ENCODE measurements around the gene PLPP4.

The PLPP4 gene

DNA sequence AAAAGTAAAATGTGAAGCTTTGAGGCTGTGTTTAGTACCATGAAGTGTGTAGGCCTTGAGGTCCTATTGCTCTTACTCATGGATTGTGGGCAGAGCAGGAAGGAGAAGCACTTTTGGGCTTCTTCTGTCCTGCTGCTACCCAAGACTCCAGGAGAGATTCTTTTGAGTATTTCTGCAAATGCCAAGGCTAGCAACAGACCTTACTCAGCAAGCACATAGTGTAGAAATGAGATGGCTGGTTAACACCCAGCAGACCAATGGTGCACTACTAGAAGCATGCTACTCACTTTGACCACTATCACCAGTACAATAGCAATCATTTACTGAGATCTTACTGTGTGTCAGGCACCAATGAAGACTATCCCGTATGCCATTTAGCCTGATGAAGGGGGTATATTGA, 3.2 kb downstream of the PLPP4 start:
- no peak for TF ChIP-seq JUND (IDR thresholded peaks at IDR 0.05; ENCODE audit: low read depth)
- in situ Hi-C loops (cut with HindIII; ENCODE audit: low pct_unique_long_range_greater_than_20kb, low sequenced_read_pairs) = no loop called here
- DNase-seq (ENCODE audit: low read depth in 1 of 2, low spot score in 1 of 2) = no peak

DNA sequence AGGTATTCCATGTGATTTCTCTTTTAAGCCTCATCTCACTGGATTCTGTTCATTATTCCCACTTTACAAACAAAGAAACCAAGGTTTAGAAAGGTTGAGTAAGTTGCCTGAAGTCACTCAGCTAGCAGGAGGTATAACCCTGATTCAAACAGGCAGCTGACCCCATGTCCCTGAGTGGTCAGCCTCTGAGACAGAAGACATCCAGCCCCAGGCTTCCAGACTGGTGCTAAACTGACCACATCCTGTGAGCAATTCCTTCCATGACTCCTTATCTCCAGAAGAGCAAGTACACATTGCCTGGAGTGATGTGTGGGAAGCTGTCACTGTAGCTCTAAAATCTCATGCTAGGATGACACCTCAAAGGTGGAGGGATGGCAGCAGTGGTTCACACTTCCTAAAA, 3.7 kb downstream of the PLPP4 start:
- in situ Hi-C loops (cut with HindIII; ENCODE audit: low pct_unique_long_range_greater_than_20kb, low sequenced_read_pairs) = no loop called here
- DNase-seq (ENCODE audit: low read depth in 1 of 2, low spot score in 1 of 2) = no peak
- TF ChIP-seq JUND (IDR thresholded peaks at IDR 0.05; ENCODE audit: low read depth) = no peak

DNA sequence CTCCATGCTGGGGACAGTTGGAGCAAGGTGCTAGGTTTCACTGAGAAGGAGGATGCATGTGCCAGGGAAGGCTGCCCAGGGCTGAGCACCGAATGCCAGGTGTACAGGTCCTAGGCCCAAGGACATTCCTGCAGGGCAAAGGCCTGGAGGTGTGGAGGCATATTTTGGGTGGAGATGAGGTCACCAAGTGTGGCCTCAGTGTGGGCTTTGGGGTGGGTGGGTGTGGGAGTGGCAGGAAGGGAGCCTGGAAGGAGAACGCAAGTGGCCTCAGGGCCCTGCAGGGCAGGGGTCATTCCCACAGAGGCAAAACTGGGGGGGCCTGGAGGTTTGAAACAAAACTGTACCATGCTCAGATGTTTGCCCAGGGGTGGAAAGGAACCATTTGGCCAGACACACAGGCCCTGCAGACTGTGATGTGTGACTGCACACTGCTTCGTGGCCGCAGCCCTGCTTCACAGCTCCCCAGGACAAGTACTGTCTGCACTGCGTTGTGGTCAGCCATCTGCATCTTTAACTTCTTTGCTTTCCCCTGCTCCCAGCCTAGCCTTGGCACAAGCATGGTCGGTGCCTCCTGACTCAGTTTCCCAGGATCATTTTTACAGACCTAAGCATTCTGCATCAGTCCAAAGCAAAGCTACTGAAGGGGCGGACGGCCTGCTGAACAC, 5.1 kb downstream of the PLPP4 start:
- DNase-seq (ENCODE audit: low read depth in 1 of 2, low spot score in 1 of 2) = no peak
- in situ Hi-C loops (cut with HindIII; ENCODE audit: low pct_unique_long_range_greater_than_20kb, low sequenced_read_pairs) = no loop called here
- TF ChIP-seq JUND (IDR thresholded peaks at IDR 0.05; ENCODE audit: low read depth) = no peak

DNA sequence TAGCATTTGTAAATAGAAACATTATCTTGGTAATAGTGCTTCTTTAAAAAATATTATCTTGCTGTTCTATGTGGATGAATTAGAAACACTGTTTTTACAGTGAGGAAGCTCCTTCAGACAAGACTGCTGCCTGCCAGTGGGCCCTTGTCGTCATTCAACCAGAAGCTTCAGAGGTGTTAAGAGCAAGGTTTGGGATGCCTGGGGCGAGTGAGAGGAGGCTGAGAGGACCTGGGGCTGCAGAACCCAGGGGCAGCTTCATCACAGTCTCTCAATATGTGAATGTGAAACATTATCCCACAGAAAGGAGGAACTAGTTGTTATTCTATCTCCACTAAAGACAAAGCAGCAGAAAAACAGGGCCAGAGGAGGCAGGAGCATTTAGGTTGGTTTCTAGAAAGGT, 8.1 kb downstream of the PLPP4 start:
- no peak for TF ChIP-seq JUND (IDR thresholded peaks at IDR 0.05; ENCODE audit: low read depth)
- in situ Hi-C loops (cut with HindIII; ENCODE audit: low pct_unique_long_range_greater_than_20kb, low sequenced_read_pairs) = no loop called here
- no peak for DNase-seq (ENCODE audit: low read depth in 1 of 2, low spot score in 1 of 2)

DNA sequence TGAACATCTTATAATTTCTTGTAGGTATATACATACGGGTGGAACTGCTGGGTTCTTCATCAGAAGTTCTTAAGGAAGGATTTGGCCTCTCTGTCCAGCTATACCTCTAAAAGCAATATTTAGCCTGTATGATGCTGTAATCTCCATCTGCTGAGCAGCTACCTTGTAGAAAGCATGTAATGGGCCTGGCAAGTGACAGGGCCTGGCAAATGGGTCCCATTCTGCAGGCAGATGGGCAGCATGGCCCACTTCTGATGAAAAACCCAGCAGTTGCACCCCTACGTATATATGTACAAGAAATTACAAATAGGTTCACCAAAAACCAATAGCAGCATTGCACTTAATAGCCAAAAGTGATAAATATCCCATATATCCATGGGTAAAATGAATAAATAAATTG, 9.0 kb downstream of the PLPP4 start:
- DNase-seq (ENCODE audit: low read depth in 1 of 2, low spot score in 1 of 2) = no peak
- TF ChIP-seq JUND (IDR thresholded peaks at IDR 0.05; ENCODE audit: low read depth) = no peak
- in situ Hi-C loops (cut with HindIII; ENCODE audit: low pct_unique_long_range_greater_than_20kb, low sequenced_read_pairs) = no loop called here

DNA sequence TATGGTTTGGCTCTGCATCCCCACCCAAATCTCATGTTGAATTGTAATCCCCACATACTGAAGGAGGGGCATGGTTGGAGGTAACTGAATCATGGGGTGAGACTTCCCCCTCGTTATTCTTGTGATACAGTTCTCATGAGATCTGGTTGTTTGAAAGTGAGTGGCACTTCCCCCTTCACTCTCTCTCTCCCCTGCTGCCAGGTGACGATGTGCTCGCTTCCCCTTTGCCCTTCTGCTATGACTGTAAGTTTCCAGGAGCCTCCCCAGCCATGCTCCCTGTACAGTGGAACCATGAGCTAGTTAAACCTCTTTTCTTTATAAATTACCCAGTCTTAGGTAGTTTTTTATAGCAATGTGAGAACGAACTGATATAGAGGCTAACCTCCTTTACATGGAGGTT, 16.6 kb downstream of the PLPP4 start:
- in situ Hi-C loops (cut with HindIII; ENCODE audit: low pct_unique_long_range_greater_than_20kb, low sequenced_read_pairs) = no loop called here
- TF ChIP-seq JUND (IDR thresholded peaks at IDR 0.05; ENCODE audit: low read depth) = no peak
- DNase-seq (ENCODE audit: low read depth in 1 of 2, low spot score in 1 of 2) = no peak

DNA sequence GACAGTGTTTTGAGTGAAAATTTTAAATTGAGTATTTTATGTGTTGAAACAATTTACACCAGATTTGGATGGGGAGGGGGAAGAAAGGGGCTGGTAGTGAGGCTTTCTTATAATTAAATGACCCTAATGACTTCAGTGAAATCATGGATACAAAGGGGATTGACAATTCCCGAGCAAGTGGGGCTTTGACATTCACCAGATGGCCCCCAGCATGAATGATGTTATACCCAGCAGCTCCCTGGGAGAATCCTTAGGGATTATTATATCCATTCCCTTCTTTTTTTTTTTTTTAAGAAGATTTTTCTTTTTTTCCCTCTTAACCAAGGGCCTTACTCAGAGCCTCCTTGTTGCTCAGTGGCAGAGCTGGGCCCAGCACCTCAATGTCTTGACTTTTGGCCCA, 17.9 kb downstream of the PLPP4 start:
- in situ Hi-C loops (cut with HindIII; ENCODE audit: low pct_unique_long_range_greater_than_20kb, low sequenced_read_pairs) = no loop called here
- TF ChIP-seq JUND (IDR thresholded peaks at IDR 0.05; ENCODE audit: low read depth) = no peak
- no peak for DNase-seq (ENCODE audit: low read depth in 1 of 2, low spot score in 1 of 2)

DNA sequence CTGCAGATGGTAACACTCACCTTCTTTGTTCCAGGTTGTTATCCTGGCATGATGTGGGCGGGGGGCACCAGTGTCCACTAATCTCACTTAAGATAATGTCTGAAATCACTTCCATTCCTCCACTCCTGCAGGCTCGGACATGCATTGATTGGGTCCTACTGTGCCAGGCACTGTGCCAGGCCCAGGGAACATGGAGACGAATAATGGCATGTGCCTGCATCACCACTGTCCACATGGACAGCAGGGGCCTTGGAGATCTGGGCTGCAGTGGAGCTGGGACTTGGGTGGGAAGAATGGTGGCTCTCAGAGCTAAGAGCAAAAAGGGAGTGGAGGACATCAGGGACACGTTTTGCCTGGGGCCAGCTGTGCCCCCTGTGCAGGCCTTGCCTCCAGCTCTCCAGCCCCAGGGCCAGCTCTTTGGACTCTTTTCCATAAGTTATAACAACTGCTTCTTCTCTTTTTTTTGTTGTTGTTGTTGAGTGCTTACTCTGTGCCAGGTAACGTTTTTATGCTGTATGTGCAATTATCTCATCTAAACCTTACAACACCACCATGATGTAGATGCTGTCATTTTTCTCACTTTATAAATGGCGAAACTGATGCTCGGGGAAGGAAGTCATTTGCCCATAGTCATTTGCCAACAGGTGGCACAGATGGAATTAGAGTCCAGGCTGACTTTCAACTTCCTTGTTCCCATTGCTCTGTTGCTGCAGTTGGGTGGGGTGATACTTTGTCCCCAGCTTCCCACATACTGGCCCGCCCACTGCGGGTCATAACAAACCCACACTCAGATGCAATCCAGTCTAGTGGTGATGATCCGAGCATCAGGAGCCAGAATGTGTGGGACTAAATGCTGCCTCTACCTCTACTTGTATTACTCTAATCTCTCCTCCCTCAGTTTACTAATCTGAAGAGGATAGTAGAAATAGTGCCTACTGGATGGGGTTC, 19.1 kb downstream of the PLPP4 start:
- no peak for DNase-seq (ENCODE audit: low read depth in 1 of 2, low spot score in 1 of 2)
- no peak for TF ChIP-seq JUND (IDR thresholded peaks at IDR 0.05; ENCODE audit: low read depth)
- in situ Hi-C loops (cut with HindIII; ENCODE audit: low pct_unique_long_range_greater_than_20kb, low sequenced_read_pairs) = no loop called here

DNA sequence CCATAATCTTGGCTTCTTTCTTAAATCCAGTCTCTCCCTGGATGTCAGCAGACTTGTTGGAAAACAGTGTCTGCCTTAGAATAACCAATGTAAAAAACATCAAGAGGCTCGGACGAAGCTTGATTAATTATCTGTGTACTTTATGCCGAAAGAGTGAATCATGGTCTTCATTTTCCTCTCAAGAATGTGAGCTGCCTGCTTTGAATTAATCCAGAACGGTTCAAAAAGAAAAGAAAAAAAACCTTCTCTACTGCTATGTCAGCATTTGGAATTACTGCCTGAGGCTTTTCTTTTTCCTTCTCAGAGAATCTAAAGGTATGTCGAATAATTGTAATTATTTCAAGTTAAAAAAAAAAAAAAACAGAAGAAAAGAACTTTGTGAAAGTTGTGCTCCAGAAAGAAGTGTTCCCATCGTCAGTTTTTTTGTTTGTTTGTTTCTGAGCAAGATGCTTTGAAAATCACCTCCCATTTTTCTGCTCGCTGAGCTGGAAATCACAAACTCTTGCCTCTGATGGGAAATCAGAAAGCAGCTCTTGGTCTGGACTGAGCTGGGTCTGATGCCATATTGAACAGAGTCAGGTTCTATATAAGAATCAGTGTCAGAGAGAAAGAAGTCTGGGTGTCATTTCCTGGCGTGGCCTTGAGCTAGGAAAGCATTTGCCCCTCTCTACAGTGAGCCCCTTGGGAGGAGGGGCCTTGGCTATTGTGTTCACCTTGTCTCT, 20.2 kb downstream of the PLPP4 start:
- no peak for DNase-seq (ENCODE audit: low read depth in 1 of 2, low spot score in 1 of 2)
- no peak for TF ChIP-seq JUND (IDR thresholded peaks at IDR 0.05; ENCODE audit: low read depth)
- in situ Hi-C loops (cut with HindIII; ENCODE audit: low pct_unique_long_range_greater_than_20kb, low sequenced_read_pairs) = no loop called here

DNA sequence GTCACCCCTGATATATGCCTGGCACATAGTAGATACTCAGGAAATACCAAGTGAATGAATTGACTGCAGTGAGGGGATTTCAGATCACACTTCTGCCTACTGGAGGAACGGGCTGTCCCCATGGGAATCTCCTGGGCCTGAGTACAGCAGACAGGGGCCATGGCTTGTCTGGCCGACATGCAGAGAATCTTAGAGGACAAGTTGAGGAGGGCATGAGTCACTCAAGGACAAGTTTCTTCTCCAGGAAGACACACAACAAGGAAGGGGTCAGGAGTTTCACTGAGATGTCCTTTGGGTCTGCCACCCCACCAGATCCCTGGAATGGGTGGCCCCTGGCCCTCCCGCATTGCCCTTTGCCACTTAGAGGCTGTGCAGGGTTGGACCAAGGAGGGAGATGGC, 20.7 kb downstream of the PLPP4 start:
- in situ Hi-C loops (cut with HindIII; ENCODE audit: low pct_unique_long_range_greater_than_20kb, low sequenced_read_pairs) = no loop called here
- TF ChIP-seq JUND (IDR thresholded peaks at IDR 0.05; ENCODE audit: low read depth) = no peak
- no peak for DNase-seq (ENCODE audit: low read depth in 1 of 2, low spot score in 1 of 2)

DNA sequence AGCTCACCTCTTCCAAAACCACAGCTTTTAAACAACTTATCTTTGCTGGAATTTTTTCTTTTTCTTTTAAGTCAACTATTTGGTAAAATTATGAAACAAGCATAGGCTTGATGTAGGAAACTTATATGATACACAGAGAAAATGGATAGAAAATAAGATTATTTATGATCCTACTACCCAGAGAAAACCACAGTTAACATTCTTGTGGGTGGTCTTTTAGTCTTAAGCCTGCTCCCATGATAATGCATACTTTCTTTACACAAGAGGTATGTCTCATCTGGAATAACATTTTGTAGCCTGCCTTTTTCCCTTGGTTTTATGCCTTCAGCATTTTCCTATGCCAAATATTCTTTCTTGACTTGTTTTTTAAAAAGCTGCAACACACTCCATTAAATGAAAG, 21.4 kb downstream of the PLPP4 start:
- no peak for TF ChIP-seq JUND (IDR thresholded peaks at IDR 0.05; ENCODE audit: low read depth)
- DNase-seq (ENCODE audit: low read depth in 1 of 2, low spot score in 1 of 2) = no peak
- in situ Hi-C loops (cut with HindIII; ENCODE audit: low pct_unique_long_range_greater_than_20kb, low sequenced_read_pairs) = no loop called here

DNA sequence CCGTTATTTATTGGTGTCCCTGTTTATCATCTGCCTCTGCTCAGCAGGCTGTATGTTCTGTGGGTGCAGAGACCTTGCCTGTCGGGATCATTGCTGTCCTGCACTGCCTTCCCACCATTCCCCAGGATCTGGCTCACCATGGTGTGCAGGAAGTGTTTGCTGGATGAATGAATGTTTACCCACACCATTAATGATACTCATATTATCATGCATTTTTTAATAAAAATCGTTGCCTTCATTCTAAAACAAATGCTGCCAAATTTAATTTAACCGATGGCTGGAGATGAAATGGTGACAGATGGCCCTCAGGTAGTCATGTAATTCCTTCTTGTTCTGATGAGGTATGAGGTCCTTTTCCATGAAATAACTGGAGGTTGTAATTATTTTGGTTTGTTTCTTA, 22.5 kb downstream of the PLPP4 start:
- in situ Hi-C loops (cut with HindIII; ENCODE audit: low pct_unique_long_range_greater_than_20kb, low sequenced_read_pairs) = no loop called here
- no peak for TF ChIP-seq JUND (IDR thresholded peaks at IDR 0.05; ENCODE audit: low read depth)
- DNase-seq (ENCODE audit: low read depth in 1 of 2, low spot score in 1 of 2) = no peak
